ENCODE results near the gene CXXC5.

Gene CXXC5

DNA sequence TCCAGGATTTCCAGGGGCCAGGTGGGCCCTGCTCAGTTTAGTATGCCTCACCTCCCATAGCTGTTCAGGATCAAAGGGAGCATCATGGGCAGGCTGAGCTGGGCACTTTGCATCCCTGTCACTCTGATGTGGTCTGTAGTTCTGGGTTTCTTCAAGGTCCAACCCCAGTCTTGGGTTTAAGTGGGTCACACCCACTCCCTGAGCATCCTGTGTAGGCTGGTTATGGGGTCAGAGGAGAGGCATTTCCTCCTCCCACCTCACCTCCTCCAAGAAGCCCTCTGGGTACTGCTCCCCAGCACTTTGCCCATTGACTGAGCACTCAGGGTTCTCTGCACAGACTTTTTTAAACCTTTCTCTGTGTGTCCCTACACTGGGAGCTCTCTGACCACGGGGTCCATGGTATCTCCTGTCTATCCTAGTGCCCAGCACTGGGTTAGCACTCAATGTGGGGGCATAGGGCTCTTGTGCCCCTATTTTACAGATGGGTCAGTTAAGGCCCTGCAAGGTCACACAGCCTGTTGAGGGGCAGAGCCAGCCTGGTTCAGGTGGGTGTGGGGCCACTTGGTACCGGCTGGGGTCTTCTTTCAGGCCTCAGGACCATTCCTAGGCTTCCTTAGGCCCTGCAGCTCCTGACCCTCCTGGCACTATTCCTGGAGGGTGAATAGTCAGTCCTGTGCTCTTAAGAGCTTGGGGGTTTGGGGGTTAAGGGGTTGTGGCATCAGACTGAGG, 19.0 kb downstream of the CXXC5 start:
- Histone ChIP-seq H3K4me2 (peak overlapping the region; percentile 100), H2AFZ (ENCODE audit: low read depth) (no peak overlapping the region), H3K79me2 (ENCODE audit: insufficient read depth, low read depth) (peaks cover 88% of the 10 kb centered on the region), H3K27me3 (ENCODE audit: insufficient read depth, low read depth) (no peaks in the 10 kb centered on the region), H3K4me1 (ENCODE audit: low read depth, poor library complexity, severe bottlenecking) (peaks cover 75% of the 10 kb centered on the region), H4K20me1 (ENCODE audit: insufficient read depth) (0 out of 2 replicates have a peak, but pooled peaks cover 13% of the 10 kb centered on the region), H3K36me3 (ENCODE audit: insufficient read depth) (no peaks in the 10 kb centered on the region), H3K4me3 (IDR thresholded peaks at IDR 0.05; ENCODE audit: insufficient read depth, low read depth, low read length) (no peak overlapping the region), H3K9ac (peak overlapping the region; percentile 70; the same call in 1 of the 2 replicates), H3K27ac (peak overlapping the region; percentile 92)
- TF ChIP-seq, protein P1, sequence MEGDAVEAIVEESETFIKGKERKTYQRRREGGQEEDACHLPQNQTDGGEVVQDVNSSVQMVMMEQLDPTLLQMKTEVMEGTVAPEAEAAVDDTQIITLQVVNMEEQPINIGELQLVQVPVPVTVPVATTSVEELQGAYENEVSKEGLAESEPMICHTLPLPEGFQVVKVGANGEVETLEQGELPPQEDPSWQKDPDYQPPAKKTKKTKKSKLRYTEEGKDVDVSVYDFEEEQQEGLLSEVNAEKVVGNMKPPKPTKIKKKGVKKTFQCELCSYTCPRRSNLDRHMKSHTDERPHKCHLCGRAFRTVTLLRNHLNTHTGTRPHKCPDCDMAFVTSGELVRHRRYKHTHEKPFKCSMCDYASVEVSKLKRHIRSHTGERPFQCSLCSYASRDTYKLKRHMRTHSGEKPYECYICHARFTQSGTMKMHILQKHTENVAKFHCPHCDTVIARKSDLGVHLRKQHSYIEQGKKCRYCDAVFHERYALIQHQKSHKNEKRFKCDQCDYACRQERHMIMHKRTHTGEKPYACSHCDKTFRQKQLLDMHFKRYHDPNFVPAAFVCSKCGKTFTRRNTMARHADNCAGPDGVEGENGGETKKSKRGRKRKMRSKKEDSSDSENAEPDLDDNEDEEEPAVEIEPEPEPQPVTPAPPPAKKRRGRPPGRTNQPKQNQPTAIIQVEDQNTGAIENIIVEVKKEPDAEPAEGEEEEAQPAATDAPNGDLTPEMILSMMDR (conservative IDR thresholded peaks at IDR 0.05; ENCODE audit: low read depth, low read length): no peak

DNA sequence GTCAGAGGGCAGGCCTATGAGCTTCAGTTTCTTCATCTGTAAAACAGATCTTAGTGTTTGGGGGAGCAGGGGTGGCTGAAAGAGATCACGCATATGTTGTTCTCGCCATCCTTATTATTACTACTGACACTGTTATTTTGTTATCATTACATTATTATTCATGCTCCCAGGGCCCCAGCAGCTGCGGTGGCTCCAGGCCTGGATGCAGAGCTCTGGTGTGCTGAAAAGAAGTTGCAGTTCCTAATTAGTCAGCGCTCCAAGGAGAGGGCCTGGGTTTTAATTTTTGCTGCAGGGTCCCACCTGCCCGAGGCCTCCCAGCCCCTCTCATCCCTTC, 19.5 kb downstream of the CXXC5 start:
- no peak overlapping the region for H2AFZ ChIP-seq (ENCODE audit: low read depth)

DNA sequence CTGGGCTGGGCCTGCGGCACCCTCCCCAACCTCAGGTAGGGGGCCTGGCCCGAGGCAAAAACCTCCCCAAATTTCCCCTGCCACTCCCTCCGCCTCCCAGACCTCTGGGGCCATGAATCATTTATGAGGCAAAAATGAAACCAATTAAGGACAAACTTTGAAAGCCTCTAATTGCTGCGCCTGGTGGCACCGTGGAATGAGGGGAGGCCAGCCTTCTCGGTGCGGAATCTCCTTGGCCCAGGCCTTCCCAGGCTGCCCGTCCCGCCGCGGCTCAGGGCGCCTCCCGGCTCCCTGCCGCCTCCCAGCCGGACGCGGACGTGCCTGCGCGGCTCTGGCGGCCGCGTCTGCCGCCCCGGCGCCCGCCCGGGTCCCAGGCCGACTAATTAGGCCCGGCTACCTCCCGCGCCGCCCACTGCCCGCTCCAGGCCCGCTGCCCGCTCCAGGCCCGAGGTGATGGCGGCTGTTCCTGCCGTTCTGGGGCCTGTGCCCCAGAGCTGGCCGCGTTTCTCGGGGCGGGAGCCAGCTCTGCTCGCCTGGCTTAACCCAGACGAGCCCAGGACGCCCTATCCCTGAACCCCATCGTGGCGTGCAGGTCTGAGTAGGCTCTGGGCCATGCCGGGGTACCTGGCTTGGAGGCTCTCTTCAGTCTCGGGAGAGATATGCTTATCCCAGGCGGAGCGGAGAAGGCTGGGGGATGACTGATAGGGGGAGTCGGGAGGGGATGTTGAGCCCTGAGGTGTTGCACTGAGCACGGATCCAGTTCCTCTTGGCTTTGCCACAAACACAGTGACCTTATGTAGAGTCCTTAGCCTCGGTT, 20.1 kb downstream of the CXXC5 start:
- TF ChIP-seq, protein P1 (conservative IDR thresholded peaks at IDR 0.05; ENCODE audit: low read depth, low read length): no peak
- H3K4me3 ChIP-seq (IDR thresholded peaks at IDR 0.05; ENCODE audit: insufficient read depth, low read depth, low read length): no peak overlapping the region
- H3K9ac ChIP-seq: peak overlapping the region; percentile 70
- H3K27ac ChIP-seq: peak overlapping the region; percentile 92
- H3K36me3 ChIP-seq (ENCODE audit: insufficient read depth): no peaks in the 10 kb centered on the region
- no peaks in the 10 kb centered on the region for H3K27me3 ChIP-seq (ENCODE audit: insufficient read depth, low read depth)
- H2AFZ ChIP-seq (ENCODE audit: low read depth): no peak overlapping the region
- H3K4me2 ChIP-seq: peak overlapping the region; percentile 100
- peaks cover 88% of the 10 kb centered on the region for H3K79me2 ChIP-seq (ENCODE audit: insufficient read depth, low read depth)
- H4K20me1 ChIP-seq (ENCODE audit: insufficient read depth): 0 out of 2 replicates have a peak, but pooled peaks cover 3% of the 10 kb centered on the region
- H3K4me1 ChIP-seq (ENCODE audit: low read depth, poor library complexity, severe bottlenecking): peaks cover 76% of the 10 kb centered on the region

More for the DNA sequence above, 19.5 kb downstream of the CXXC5 start:
- TF ChIP-seq, protein P1 (conservative IDR thresholded peaks at IDR 0.05; ENCODE audit: low read depth, low read length): no peak
- H3K79me2 ChIP-seq (ENCODE audit: insufficient read depth, low read depth): peaks cover 88% of the 10 kb centered on the region
- H3K4me2 ChIP-seq: peak overlapping the region; percentile 100
- no peaks in the 10 kb centered on the region for H3K27me3 ChIP-seq (ENCODE audit: insufficient read depth, low read depth)
- no peak overlapping the region for H3K4me3 ChIP-seq (IDR thresholded peaks at IDR 0.05; ENCODE audit: insufficient read depth, low read depth, low read length)
- H3K4me1 ChIP-seq (ENCODE audit: low read depth, poor library complexity, severe bottlenecking): peaks cover 76% of the 10 kb centered on the region
- H3K9ac ChIP-seq: peak overlapping the region; percentile 70
- peak overlapping the region; percentile 92 for H3K27ac ChIP-seq
- 0 out of 2 replicates have a peak, but pooled peaks cover 7% of the 10 kb centered on the region for H4K20me1 ChIP-seq (ENCODE audit: insufficient read depth)
- no peaks in the 10 kb centered on the region for H3K36me3 ChIP-seq (ENCODE audit: insufficient read depth)

DNA sequence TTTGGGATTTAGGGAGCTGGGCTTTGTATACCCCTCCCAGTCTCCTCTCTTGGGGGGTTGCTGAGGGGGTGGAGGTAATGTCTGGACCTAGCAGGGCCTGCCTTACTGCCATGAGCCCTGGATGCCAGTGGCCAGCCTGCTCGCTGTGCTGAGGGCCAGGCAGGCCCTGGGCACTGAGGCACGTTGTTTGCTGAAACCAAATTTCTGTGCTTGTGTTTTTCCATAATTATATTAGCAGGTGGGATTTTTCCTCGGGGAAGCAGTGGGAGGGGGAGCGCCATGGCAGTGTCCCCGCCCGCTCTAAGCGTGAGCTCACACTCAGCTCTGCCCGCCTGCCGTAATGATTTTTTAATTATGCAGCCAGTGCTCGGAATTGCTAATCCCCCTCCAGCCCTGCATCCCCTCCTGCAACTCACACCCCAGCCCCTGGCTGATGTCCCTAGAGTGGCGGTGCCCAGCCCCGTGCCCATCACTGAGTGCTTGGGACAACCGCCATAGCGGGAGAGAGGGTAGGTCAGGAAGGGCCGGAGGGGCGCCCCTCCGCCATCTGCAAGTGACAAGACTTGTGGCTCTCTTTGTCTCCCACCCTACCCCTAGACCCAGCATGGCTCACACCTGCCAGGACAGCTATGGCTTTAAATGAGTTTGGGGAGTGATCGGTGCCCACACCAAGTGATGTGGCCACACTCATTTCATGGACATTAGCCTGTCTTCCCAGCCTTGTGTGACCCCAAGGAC, 20.9 kb downstream of the CXXC5 start:
- Histone ChIP-seq H3K9ac (peak overlapping the region; percentile 70), H3K27me3 (ENCODE audit: insufficient read depth, low read depth) (no peaks in the 10 kb centered on the region), H4K20me1 (ENCODE audit: insufficient read depth) (0 out of 2 replicates have a peak, but pooled peaks cover 3% of the 10 kb centered on the region), H2AFZ (ENCODE audit: low read depth) (no peak overlapping the region), H3K36me3 (ENCODE audit: insufficient read depth) (no peaks in the 10 kb centered on the region), H3K4me1 (ENCODE audit: low read depth, poor library complexity, severe bottlenecking) (peaks cover 76% of the 10 kb centered on the region), H3K79me2 (ENCODE audit: insufficient read depth, low read depth) (peaks cover 88% of the 10 kb centered on the region), H3K4me2 (peak overlapping the region; percentile 100), H3K4me3 (IDR thresholded peaks at IDR 0.05; ENCODE audit: insufficient read depth, low read depth, low read length) (no peak overlapping the region), H3K27ac (peak overlapping the region; percentile 92)
- TF ChIP-seq, protein P1 (conservative IDR thresholded peaks at IDR 0.05; ENCODE audit: low read depth, low read length): no peak

Data from KMS-11 (cell line).